OCI-LY7 (cell line): ENCODE results near the gene CMSS1. TPM values are rescaled to one million over a fixed set of nuclear protein-coding genes. Genes with fewer than 3 reads are reported as not detected.

Experiments
- BruUV-seq: library from RNA; stranded (reverse); fragments of 400-500 nt; replicated peaks from 2 replicates; lab custom pipeline; 2021; lab: Mats Ljungman, UMichigan
- CTCF ChIA-PET: fragments of 300-600 bp; sonication (Branson Sonifier 250); formaldehyde crosslinking; loops from one replicate; lab custom pipeline; 2022; ENCODE audit warnings: antibody characterized with exemption; ENCODE audit not compliant: unreplicated experiment; lab: Charles Lee
- POLR2A ChIA-PET: fragments of 300-600 bp; sonication (Branson Sonifier 250); formaldehyde crosslinking; loops from one replicate; lab custom pipeline; 2022; ENCODE audit warnings: antibody characterized with exemption; lab: Charles Lee
- DNase-seq: peaks from one replicate; pipeline ENCODE4 v3.0.0-alpha.2; 2015; ENCODE audit warnings: low spot score
- H2AFZ ChIP-seq: fragments of 200-600 bp; sonication (generic), shearing (Covaris generic); 2 replicates; pipeline ENCODE4 v1.6.1; 2014; ENCODE audit warnings: mild to moderate bottlenecking, antibody characterized with exemption, low read length, moderate library complexity
- H3K27ac ChIP-seq: fragments of 200-600 bp; sonication (generic); 2 replicates; pipeline ENCODE4 v1.5.1; 2014; ENCODE audit warnings: mixed run types, low read depth, mild to moderate bottlenecking, moderate library complexity, low read length, inconsistent platforms; ENCODE audit not compliant: poor library complexity, severe bottlenecking
- H3K36me3 ChIP-seq: fragments of 200-600 bp; sonication (generic); 2 replicates; pipeline ENCODE4 v1.6.1; 2014; ENCODE audit warnings: mild to moderate bottlenecking, antibody characterized with exemption, low read length, moderate library complexity, mixed read lengths; ENCODE audit not compliant: insufficient read depth
- H3K4me1 ChIP-seq: fragments of 200-600 bp; sonication (generic); 2 replicates; pipeline ENCODE4 v1.5.1; 2014; ENCODE audit warnings: mild to moderate bottlenecking, low read length; ENCODE audit not compliant: insufficient read depth, poor library complexity, severe bottlenecking
- H3K4me2 ChIP-seq: fragments of 200-600 bp; sonication (generic); 2 replicates; pipeline ENCODE4 v1.6.1; 2014; ENCODE audit warnings: mild to moderate bottlenecking, low read length
- H3K4me3 ChIP-seq: fragments of 200-600 bp; sonication (generic); 2 replicates; pipeline ENCODE4 v1.5.1; 2014; ENCODE audit warnings: mild to moderate bottlenecking, low read depth, low read length; ENCODE audit not compliant: poor library complexity, severe bottlenecking
- H3K79me2 ChIP-seq: fragments of 200-600 bp; sonication (generic); 2 replicates; pipeline ENCODE4 v1.6.1; 2016; ENCODE audit warnings: low read depth, mild to moderate bottlenecking, low read length, moderate library complexity, mixed read lengths; ENCODE audit not compliant: insufficient read depth
- H3K9me2 ChIP-seq: fragments of 200-600 bp; sonication (generic); 2 replicates; pipeline ENCODE4 v1.6.1; 2016; ENCODE audit warnings: mild to moderate bottlenecking, low read length, mixed read lengths; ENCODE audit not compliant: insufficient read depth
- H3K9me3 ChIP-seq: fragments of 200-600 bp; sonication (generic); 2 replicates; pipeline ENCODE4 v1.6.1; 2014; ENCODE audit warnings: mild to moderate bottlenecking, mixed run types, low read length, mixed read lengths
- H4K20me1 ChIP-seq: fragments of 200-600 bp; sonication (generic); 2 replicates; pipeline ENCODE4 v1.6.1; 2014; ENCODE audit warnings: mild to moderate bottlenecking, antibody characterized with exemption, low read length, moderate library complexity, mixed read lengths; ENCODE audit not compliant: insufficient read depth
- CTCF ChIP-seq: fragments of 200-600 bp; sonication (generic); conservative IDR thresholded peaks from 2 replicates; pipeline ENCODE4 v1.5.1; 2014; ENCODE audit warnings: mild to moderate bottlenecking, antibody characterized with exemption, low read length, moderate library complexity, mixed read lengths
- EZH2phosphoT487 ChIP-seq: fragments of 200-600 bp; sonication (generic); IDR thresholded peaks from 2 replicates; pipeline ENCODE4 v1.6.1; 2018; ENCODE audit warnings: low read depth, borderline replicate concordance, mild to moderate bottlenecking, mixed run types, antibody characterized with exemption, low read length, moderate library complexity, mixed read lengths
- intact Hi-C: fragments of 100-400 bp; cut with micrococcal nuclease; formaldehyde crosslinking; loops from one replicate; pipeline ENCODE4 v1.10.0; 2022; ENCODE audit not compliant: unreplicated experiment
- total RNA-seq, 2 experiments: library from RNA; depleted of rRNA in 1 of 2; stranded (reverse); fragments of >200 nt in 1 of 2; shearing (Covaris generic) in 1 of 2; gene quantifications; 2 replicates each; pipeline ENCODE4 v1.2.3, GENCODE V29; 2014 to 2022

CMSS1 gene
- total RNA-seq, 2 experiments from 2014 or later, result 25.7 to 46.6 TPM

GRCh38 chr3:100007313-100007712, 189.7 kb downstream of the CMSS1 start:
- Histone ChIP-seq H3K36me3 (no peaks in the 10 kb centered on the region), H3K4me2 (no peak overlapping the region), H4K20me1 (no peaks in the 10 kb centered on the region), H2AFZ (no peak overlapping the region), H3K9me2 (no peaks in the 10 kb centered on the region), H3K9me3 (no peaks in the 10 kb centered on the region), H3K79me2 (no peaks in the 10 kb centered on the region), H3K4me3 (no peak overlapping the region), H3K27ac (no peak overlapping the region), H3K4me1 (no peaks in the 10 kb centered on the region)
- BruUV-seq, result no TSS peak
- intact Hi-C loops, result no loop called here
- DNase-seq, result no peak
- TF ChIP-seq CTCF, result no peak
- ChIA-PET POLR2A (interaction anchor here (0.5 to 1.1 kb wide), 4 partner anchors 10 to 38 kb away, joined by 3 read pairs; no protein-coding TSS in a partner anchor), CTCF (no interaction called here)

GRCh38 chr3:100008081-100008698, 190.5 kb downstream of the CMSS1 start:
- Histone ChIP-seq H3K79me2 (no peaks in the 10 kb centered on the region), H3K9me3 (no peaks in the 10 kb centered on the region), H3K4me2 (no peak overlapping the region), H3K27ac (no peak overlapping the region), H3K36me3 (no peaks in the 10 kb centered on the region), H3K9me2 (no peaks in the 10 kb centered on the region), H2AFZ (no peak overlapping the region), H3K4me3 (no peak overlapping the region), H4K20me1 (no peaks in the 10 kb centered on the region), H3K4me1 (no peaks in the 10 kb centered on the region)
- ChIA-PET CTCF (no interaction called here), POLR2A (no interaction called here)
- intact Hi-C loops, result no loop called here
- no peak for DNase-seq
- TF ChIP-seq EZH2phosphoT487 (no peak), CTCF (no peak)
- BruUV-seq, result no TSS peak

- POLR2A ChIA-PET, result interaction anchor here (0.7 kb wide), 1 partner anchor 20 kb away, joined by 5 read pairs; no protein-coding TSS in a partner anchor
- CTCF ChIA-PET, result no interaction called here
Measured at GRCh38 chr3:100009276-100010086, 191.8 kb downstream of the CMSS1 start.

More at GRCh38 chr3:100009276-100010086, 191.8 kb downstream of the CMSS1 start:
- intact Hi-C loops, result loop anchor here (10.0 kb wide), 1 partner anchor 735 kb away; no protein-coding TSS in a partner anchor
- Histone ChIP-seq H3K79me2 (no peaks in the 10 kb centered on the region), H3K4me3 (no peak overlapping the region), H3K9me2 (no peaks in the 10 kb centered on the region), H3K36me3 (no peaks in the 10 kb centered on the region), H2AFZ (no peak overlapping the region), H3K27ac (no peak overlapping the region), H4K20me1 (no peaks in the 10 kb centered on the region), H3K4me2 (no peak overlapping the region), H3K4me1 (no peaks in the 10 kb centered on the region), H3K9me3 (no peaks in the 10 kb centered on the region)
- DNase-seq, result no peak
- BruUV-seq, result no TSS peak
- TF ChIP-seq CTCF (no peak), EZH2phosphoT487 (no peak)
